Measurements from ENCODE around the gene ARMC7. TPM values are rescaled to one million over a fixed set of nuclear protein-coding genes. Genes with fewer than 3 reads are reported as not detected.

ARMC7 gene
- total and polyA plus RNA-seq, 2 of the 13 experiments (the other 11 are each of a cell fraction or from before 2014, with no cell fraction given) = 3.9 to 4.2 TPM

DNA sequence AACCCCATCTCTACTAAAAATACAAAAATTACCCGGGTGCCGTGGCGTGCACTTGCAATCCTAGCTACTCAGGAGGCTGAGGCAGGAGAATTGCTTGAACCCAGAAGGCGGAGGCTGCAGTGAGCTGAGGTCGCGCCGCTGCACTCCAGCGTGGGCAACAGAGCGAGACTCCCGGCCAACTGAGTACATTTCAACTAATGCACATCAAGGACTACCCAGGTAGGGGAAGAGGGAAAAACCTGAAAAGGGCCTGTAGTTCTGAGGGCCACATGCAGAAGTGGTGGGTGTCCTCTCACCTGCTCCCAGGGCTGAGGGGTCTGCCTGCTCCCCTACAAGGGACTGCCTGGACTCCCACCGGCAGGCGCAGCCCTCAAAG, 22.6 kb upstream of the ARMC7 start (continued):
- TF ChIP-seq CREM (IDR thresholded peaks at IDR 0.05) = 0 out of 2 replicates have a peak, but pooled peaks have one; percentile 6
- no peak for TF ChIP-seq CREM (CRISPR knock-in tag; IDR thresholded peaks at IDR 0.05)
- no peak for TF ChIP-seq ZFP36L2 (CRISPR knock-in tag; IDR thresholded peaks at IDR 0.05)
- TF ChIP-seq, protein P1, sequence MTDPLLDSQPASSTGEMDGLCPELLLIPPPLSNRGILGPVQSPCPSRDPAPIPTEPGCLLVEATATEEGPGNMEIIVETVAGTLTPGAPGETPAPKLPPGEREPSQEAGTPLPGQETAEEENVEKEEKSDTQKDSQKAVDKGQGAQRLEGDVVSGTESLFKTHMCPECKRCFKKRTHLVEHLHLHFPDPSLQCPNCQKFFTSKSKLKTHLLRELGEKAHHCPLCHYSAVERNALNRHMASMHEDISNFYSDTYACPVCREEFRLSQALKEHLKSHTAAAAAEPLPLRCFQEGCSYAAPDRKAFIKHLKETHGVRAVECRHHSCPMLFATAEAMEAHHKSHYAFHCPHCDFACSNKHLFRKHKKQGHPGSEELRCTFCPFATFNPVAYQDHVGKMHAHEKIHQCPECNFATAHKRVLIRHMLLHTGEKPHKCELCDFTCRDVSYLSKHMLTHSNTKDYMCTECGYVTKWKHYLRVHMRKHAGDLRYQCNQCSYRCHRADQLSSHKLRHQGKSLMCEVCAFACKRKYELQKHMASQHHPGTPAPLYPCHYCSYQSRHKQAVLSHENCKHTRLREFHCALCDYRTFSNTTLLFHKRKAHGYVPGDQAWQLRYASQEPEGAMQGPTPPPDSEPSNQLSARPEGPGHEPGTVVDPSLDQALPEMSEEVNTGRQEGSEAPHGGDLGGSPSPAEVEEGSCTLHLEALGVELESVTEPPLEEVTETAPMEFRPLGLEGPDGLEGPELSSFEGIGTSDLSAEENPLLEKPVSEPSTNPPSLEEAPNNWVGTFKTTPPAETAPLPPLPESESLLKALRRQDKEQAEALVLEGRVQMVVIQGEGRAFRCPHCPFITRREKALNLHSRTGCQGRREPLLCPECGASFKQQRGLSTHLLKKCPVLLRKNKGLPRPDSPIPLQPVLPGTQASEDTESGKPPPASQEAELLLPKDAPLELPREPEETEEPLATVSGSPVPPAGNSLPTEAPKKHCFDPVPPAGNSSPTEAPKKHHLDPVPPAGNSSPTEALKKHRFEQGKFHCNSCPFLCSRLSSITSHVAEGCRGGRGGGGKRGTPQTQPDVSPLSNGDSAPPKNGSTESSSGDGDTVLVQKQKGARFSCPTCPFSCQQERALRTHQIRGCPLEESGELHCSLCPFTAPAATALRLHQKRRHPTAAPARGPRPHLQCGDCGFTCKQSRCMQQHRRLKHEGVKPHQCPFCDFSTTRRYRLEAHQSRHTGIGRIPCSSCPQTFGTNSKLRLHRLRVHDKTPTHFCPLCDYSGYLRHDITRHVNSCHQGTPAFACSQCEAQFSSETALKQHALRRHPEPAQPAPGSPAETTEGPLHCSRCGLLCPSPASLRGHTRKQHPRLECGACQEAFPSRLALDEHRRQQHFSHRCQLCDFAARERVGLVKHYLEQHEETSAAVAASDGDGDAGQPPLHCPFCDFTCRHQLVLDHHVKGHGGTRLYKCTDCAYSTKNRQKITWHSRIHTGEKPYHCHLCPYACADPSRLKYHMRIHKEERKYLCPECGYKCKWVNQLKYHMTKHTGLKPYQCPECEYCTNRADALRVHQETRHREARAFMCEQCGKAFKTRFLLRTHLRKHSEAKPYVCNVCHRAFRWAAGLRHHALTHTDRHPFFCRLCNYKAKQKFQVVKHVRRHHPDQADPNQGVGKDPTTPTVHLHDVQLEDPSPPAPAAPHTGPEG (CRISPR knock-in tag; IDR thresholded peaks at IDR 0.05) = no peak
- TF ChIP-seq, protein P2, sequence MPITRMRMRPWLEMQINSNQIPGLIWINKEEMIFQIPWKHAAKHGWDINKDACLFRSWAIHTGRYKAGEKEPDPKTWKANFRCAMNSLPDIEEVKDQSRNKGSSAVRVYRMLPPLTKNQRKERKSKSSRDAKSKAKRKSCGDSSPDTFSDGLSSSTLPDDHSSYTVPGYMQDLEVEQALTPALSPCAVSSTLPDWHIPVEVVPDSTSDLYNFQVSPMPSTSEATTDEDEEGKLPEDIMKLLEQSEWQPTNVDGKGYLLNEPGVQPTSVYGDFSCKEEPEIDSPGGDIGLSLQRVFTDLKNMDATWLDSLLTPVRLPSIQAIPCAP (CRISPR knock-in tag; IDR thresholded peaks at IDR 0.05; ENCODE audit: low read depth) = no peak
- TF ChIP-seq, protein P3, sequence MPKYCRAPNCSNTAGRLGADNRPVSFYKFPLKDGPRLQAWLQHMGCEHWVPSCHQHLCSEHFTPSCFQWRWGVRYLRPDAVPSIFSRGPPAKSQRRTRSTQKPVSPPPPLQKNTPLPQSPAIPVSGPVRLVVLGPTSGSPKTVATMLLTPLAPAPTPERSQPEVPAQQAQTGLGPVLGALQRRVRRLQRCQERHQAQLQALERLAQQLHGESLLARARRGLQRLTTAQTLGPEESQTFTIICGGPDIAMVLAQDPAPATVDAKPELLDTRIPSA (CRISPR knock-in tag; IDR thresholded peaks at IDR 0.05; ENCODE audit: borderline replicate concordance) = no peak
- no peak for TF ChIP-seq MAZ (IDR thresholded peaks at IDR 0.05; ENCODE audit: borderline replicate concordance, low read depth, low read length)
- no peak for TF ChIP-seq MAZ (CRISPR knock-in tag; IDR thresholded peaks at IDR 0.05; ENCODE audit: low read depth)
- TF ChIP-seq, protein P4, sequence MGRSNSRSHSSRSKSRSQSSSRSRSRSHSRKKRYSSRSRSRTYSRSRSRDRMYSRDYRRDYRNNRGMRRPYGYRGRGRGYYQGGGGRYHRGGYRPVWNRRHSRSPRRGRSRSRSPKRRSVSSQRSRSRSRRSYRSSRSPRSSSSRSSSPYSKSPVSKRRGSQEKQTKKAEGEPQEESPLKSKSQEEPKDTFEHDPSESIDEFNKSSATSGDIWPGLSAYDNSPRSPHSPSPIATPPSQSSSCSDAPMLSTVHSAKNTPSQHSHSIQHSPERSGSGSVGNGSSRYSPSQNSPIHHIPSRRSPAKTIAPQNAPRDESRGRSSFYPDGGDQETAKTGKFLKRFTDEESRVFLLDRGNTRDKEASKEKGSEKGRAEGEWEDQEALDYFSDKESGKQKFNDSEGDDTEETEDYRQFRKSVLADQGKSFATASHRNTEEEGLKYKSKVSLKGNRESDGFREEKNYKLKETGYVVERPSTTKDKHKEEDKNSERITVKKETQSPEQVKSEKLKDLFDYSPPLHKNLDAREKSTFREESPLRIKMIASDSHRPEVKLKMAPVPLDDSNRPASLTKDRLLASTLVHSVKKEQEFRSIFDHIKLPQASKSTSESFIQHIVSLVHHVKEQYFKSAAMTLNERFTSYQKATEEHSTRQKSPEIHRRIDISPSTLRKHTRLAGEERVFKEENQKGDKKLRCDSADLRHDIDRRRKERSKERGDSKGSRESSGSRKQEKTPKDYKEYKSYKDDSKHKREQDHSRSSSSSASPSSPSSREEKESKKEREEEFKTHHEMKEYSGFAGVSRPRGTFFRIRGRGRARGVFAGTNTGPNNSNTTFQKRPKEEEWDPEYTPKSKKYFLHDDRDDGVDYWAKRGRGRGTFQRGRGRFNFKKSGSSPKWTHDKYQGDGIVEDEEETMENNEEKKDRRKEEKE (IDR thresholded peaks at IDR 0.05) = no peak
- TF ChIP-seq MEIS1 (CRISPR knock-in tag; IDR thresholded peaks at IDR 0.05; ENCODE audit: borderline replicate concordance) = no peak
- no peak for TF ChIP-seq ZNF558 (CRISPR knock-in tag; IDR thresholded peaks at IDR 0.05; ENCODE audit: borderline replicate concordance)
- TF ChIP-seq, protein P5, sequence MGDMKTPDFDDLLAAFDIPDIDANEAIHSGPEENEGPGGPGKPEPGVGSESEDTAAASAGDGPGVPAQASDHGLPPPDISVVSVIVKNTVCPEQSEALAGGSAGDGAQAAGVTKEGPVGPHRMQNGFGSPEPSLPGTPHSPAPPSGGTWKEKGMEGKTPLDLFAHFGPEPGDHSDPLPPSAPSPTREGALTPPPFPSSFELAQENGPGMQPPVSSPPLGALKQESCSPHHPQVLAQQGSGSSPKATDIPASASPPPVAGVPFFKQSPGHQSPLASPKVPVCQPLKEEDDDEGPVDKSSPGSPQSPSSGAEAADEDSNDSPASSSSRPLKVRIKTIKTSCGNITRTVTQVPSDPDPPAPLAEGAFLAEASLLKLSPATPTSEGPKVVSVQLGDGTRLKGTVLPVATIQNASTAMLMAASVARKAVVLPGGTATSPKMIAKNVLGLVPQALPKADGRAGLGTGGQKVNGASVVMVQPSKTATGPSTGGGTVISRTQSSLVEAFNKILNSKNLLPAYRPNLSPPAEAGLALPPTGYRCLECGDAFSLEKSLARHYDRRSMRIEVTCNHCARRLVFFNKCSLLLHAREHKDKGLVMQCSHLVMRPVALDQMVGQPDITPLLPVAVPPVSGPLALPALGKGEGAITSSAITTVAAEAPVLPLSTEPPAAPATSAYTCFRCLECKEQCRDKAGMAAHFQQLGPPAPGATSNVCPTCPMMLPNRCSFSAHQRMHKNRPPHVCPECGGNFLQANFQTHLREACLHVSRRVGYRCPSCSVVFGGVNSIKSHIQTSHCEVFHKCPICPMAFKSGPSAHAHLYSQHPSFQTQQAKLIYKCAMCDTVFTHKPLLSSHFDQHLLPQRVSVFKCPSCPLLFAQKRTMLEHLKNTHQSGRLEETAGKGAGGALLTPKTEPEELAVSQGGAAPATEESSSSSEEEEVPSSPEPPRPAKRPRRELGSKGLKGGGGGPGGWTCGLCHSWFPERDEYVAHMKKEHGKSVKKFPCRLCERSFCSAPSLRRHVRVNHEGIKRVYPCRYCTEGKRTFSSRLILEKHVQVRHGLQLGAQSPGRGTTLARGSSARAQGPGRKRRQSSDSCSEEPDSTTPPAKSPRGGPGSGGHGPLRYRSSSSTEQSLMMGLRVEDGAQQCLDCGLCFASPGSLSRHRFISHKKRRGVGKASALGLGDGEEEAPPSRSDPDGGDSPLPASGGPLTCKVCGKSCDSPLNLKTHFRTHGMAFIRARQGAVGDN (CRISPR knock-in tag; IDR thresholded peaks at IDR 0.05) = no peak
